Measurements from ENCODE around the gene CNTNAP2.

The CNTNAP2 gene

DNA sequence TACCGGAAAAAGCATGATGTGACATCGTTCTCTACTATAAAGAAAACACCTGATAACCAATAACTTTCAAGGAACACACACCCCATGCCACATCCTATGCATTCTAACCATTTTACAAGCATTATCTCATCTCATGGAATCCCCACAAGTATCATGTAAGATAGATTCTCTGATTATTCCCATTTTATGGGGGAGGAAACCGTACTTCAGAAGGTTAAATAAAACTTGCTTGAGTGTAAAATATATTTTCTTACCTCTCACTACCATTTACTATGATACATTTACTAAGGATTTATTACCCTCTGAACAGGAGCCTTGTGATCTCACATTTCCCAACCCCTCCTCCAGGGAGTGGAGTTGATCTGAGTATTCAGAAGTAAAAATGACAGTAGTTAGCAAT is 522.7 kb downstream of the CNTNAP2 start:
- CTCF ChIA-PET, result no interaction called here

DNA sequence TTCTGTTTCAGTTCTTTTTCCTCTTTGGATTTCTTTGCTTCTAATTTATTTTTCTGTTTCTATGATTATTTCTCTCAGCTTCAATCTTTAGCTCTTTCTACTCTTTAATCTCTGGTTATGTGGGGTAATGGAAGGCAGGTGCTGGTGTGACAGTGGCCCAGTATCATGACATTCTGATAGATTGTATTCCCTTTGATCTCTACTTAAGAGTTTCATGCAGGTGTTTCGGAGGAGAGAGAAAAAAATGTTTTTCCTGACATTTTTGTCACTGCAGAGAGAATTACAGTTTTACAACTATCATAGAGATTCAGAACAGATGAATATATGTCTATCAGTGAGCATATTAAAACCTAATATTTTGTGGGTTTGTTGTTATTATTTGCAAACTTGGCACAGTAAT is 524.9 kb downstream of the CNTNAP2 start:
- no peak for DNase-seq (ENCODE audit: extremely low spot score)
- TF ChIP-seq TARDBP (IDR thresholded peaks at IDR 0.05) (no peak), HDGF (IDR thresholded peaks at IDR 0.05; ENCODE audit: borderline replicate concordance) (no peak), SP1 (IDR thresholded peaks at IDR 0.05) (no peak), L3MBTL2 (conservative IDR thresholded peaks at IDR 0.05) (no peak), ZNF384 (IDR thresholded peaks at IDR 0.05) (no peak), CTBP1 (IDR thresholded peaks at IDR 0.05; ENCODE audit: borderline replicate concordance) (no peak), LEF1 (IDR thresholded peaks at IDR 0.05; ENCODE audit: borderline replicate concordance) (no peak), FOXM1 (IDR thresholded peaks at IDR 0.05; ENCODE audit: borderline replicate concordance) (no peak), ARNT (IDR thresholded peaks at IDR 0.05) (no peak), ELF4 (IDR thresholded peaks at IDR 0.05) (no peak), FOXK2 (IDR thresholded peaks at IDR 0.05) (no peak)
- TF ChIP-seq, protein P1, sequence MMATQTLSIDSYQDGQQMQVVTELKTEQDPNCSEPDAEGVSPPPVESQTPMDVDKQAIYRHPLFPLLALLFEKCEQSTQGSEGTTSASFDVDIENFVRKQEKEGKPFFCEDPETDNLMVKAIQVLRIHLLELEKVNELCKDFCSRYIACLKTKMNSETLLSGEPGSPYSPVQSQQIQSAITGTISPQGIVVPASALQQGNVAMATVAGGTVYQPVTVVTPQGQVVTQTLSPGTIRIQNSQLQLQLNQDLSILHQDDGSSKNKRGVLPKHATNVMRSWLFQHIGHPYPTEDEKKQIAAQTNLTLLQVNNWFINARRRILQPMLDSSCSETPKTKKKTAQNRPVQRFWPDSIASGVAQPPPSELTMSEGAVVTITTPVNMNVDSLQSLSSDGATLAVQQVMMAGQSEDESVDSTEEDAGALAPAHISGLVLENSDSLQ (IDR thresholded peaks at IDR 0.05), result no peak
- POLR2A ChIA-PET, result no interaction called here
- CTCF ChIA-PET, result no interaction called here

More for the DNA sequence above, 522.7 kb downstream of the CNTNAP2 start:
- TF ChIP-seq SUZ12 (IDR thresholded peaks at IDR 0.05) (no peak), CTBP1 (IDR thresholded peaks at IDR 0.05; ENCODE audit: borderline replicate concordance) (peak; percentile 77)
- TF ChIP-seq, protein P1 (IDR thresholded peaks at IDR 0.05), result peak; percentile 68
- no peak for DNase-seq (ENCODE audit: extremely low spot score)
- POLR2A ChIA-PET, result no interaction called here

DNA sequence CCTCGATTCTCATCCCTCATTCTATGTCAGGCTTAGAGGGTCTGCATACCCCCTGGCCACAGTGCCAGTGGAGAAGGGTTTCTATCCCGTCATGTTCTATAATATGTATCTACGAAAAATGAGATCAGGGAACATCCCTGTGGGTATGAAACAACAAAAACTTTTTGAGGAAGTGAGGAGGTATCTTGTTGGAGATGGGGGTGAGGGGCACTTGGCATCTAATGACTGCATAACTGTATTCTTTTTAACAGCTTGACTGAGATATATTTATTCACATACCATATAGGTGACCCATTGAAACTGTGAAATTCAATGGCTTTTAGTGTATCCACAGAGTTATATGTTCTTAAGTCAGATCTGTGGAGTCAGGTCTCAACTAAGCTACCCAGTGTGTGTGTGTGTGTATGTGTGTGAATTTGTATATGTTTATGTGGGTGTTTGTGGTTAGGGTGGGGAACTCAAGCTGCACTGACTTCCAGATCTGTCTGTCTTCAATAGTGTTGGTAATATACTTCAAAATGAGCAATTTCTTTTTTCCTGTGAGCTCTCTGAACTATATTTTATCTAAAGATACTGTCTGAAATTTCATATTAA is 528.9 kb downstream of the CNTNAP2 start:
- CTCF ChIA-PET, result interaction anchor here (0.6 kb wide), 1 partner anchor 787 kb away, joined by 4 read pairs; no protein-coding TSS in a partner anchor
- POLR2A ChIA-PET, result no interaction called here
- TF ChIP-seq LEF1 (IDR thresholded peaks at IDR 0.05; ENCODE audit: borderline replicate concordance) (no peak), HDGF (IDR thresholded peaks at IDR 0.05; ENCODE audit: borderline replicate concordance) (no peak), L3MBTL2 (conservative IDR thresholded peaks at IDR 0.05) (no peak), ZNF384 (IDR thresholded peaks at IDR 0.05) (no peak), ARNT (IDR thresholded peaks at IDR 0.05) (no peak), BHLHE40 (IDR thresholded peaks at IDR 0.05; ENCODE audit: borderline replicate concordance) (no peak), TARDBP (IDR thresholded peaks at IDR 0.05) (no peak), SP1 (IDR thresholded peaks at IDR 0.05) (no peak), ELF4 (IDR thresholded peaks at IDR 0.05) (no peak), FOXA1 (IDR thresholded peaks at IDR 0.05) (no peak), CTBP1 (IDR thresholded peaks at IDR 0.05; ENCODE audit: borderline replicate concordance) (no peak), SUZ12 (IDR thresholded peaks at IDR 0.05) (no peak), FOXK2 (IDR thresholded peaks at IDR 0.05) (no peak)
- TF ChIP-seq, protein P1 (IDR thresholded peaks at IDR 0.05), result no peak
- DNase-seq (ENCODE audit: extremely low spot score), result no peak

DNA sequence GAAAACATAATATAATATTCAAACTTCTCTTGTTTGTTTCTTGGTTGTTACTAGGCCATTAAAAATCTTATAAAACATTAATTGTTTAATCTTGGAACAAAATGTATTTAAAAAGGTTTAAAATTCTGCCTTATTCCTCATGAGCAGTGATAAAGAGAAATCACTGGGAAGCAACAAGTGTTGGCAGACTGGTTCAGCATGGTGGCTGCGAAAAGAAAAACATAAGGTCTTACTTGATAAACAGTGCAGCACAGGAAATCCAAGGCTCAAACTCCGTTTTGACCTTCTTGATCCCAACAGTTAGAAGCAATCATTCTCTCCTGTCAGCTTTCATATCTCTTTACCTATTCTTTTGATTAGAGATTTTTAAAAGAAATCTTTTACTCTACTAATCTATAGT is 530.8 kb downstream of the CNTNAP2 start:
- ChIA-PET CTCF (no interaction called here), POLR2A (no interaction called here)
- DNase-seq (ENCODE audit: extremely low spot score), result no peak
- TF ChIP-seq NFRKB (IDR thresholded peaks at IDR 0.05) (no peak), FOXK2 (IDR thresholded peaks at IDR 0.05) (no peak), LEF1 (IDR thresholded peaks at IDR 0.05; ENCODE audit: borderline replicate concordance) (no peak), SUZ12 (IDR thresholded peaks at IDR 0.05) (no peak), TARDBP (IDR thresholded peaks at IDR 0.05) (no peak), ELF4 (IDR thresholded peaks at IDR 0.05) (no peak), ARNT (IDR thresholded peaks at IDR 0.05) (no peak)
- TF ChIP-seq, protein P1 (IDR thresholded peaks at IDR 0.05), result no peak

DNA sequence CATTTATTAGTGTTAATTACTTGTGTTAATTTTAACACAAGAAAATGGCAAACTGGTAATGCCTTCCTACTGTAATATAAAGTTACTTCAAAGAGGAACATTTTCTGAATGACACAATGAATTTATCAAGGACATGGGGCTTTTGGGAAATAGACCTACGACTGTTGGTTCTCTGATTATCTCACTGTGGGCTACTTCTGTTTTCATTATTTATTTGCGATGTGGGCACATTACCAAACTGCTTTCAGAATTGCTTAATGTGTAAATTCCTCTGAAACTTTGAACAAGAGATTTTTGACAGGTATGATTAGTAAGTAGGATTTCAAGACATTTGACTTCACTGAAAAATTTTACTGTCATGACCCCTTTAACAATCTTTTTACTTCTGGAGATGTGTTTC is 535.6 kb downstream of the CNTNAP2 start:
- ChIA-PET CTCF (interaction anchor here (0.9 kb wide), 1 partner anchor 309 kb away, joined by 3 read pairs; no protein-coding TSS in a partner anchor), POLR2A (no interaction called here)
- DNase-seq (ENCODE audit: extremely low spot score), result no peak
- TF ChIP-seq FOXK2 (IDR thresholded peaks at IDR 0.05), result no peak
- no peak for TF ChIP-seq HDGF (IDR thresholded peaks at IDR 0.05; ENCODE audit: borderline replicate concordance)
- TF ChIP-seq BHLHE40 (IDR thresholded peaks at IDR 0.05; ENCODE audit: borderline replicate concordance), result no peak
- TF ChIP-seq FOXM1 (IDR thresholded peaks at IDR 0.05; ENCODE audit: borderline replicate concordance), result no peak
- TF ChIP-seq ZNF384 (IDR thresholded peaks at IDR 0.05), result no peak

DNA sequence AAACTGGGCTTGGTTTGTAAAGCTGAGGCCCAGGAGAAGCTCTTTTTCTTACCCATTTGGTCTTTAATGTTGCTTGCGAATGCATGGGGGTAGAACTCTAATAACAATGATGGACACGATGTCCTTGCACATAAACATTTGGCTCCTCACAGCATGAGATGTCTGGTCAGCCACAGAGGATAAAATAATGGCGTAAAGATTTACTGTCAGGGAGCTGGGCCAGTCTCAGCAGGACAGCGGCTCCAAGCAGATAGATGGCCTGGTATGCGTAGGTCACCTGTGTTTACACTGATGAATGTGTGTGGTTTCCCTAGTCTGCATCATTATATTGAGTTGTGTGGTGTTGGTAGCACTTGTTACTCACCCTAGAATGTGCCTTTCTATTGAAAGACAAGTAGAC is 537.4 kb downstream of the CNTNAP2 start:
- ChIA-PET POLR2A (interaction anchor here (1.0 kb wide), 1 partner anchor 29 kb away, joined by 3 read pairs; no protein-coding TSS in a partner anchor), CTCF (no interaction called here)
- peak; percentile 71 for DNase-seq (ENCODE audit: extremely low spot score)
- peak; percentile 89; the same call in 1 of the 2 replicates for TF ChIP-seq LEF1 (IDR thresholded peaks at IDR 0.05; ENCODE audit: borderline replicate concordance)
- peak; percentile 100 for TF ChIP-seq CTBP1 (IDR thresholded peaks at IDR 0.05; ENCODE audit: borderline replicate concordance)
- TF ChIP-seq ZNF384 (IDR thresholded peaks at IDR 0.05), result peak; percentile 57; the same call in 1 of the 2 replicates
- TF ChIP-seq ARNT (IDR thresholded peaks at IDR 0.05), result peak; percentile 99
- no peak for TF ChIP-seq L3MBTL2 (conservative IDR thresholded peaks at IDR 0.05)
- TF ChIP-seq FOXA1 (IDR thresholded peaks at IDR 0.05), result peak; percentile 86; the same call in 1 of the 2 replicates
- TF ChIP-seq, protein P1 (IDR thresholded peaks at IDR 0.05), result peak; percentile 98
- peak; percentile 73; the same call in 1 of the 2 replicates for TF ChIP-seq FOXK2 (IDR thresholded peaks at IDR 0.05)
- TF ChIP-seq FOXM1 (IDR thresholded peaks at IDR 0.05; ENCODE audit: borderline replicate concordance), result peak; percentile 11; the same call in 1 of the 2 replicates
- TF ChIP-seq BHLHE40 (IDR thresholded peaks at IDR 0.05; ENCODE audit: borderline replicate concordance), result no peak
